Epidermal melanocyte (primary cell): ENCODE results near the gene HSF5.
"Not testable (repeated sequence)": the region's sequence is repeated elsewhere in the genome, so short reads cannot be mapped to it uniquely, and the experiment has no call there.

Experiments
- DNase-seq: peaks from one replicate; pipeline ENCODE4 v3.0.0; 2011; ENCODE audit warnings: low spot score; ENCODE audit not compliant: insufficient read length

The HSF5 gene

GRCh38 chr17:58415371-58416055 is 72.7 kb downstream of the HSF5 start:
- DNase-seq = no peak

DNA sequence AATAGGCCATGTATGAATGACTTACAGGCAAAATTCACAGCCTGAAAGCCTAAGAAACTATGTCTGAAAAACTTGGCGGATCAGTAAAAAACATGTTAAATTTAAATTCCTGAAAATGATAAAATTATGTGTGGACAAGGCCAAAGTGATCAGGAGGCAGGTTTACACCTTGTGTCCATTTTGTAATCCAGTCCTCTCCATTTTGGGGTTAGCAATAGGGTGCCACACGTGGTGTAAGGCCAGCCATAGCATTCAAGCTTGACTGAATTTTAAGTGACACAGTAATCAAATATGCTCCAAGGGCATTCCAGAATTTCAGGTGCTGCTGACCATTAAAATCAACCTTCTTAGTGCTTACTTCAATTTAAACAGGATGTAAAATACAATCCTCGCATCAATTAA is 73.6 kb downstream of the HSF5 start:
- no peak for DNase-seq

GRCh38 chr17:58413684-58414083 is 74.5 kb downstream of the HSF5 start:
- no peak for DNase-seq

DNA sequence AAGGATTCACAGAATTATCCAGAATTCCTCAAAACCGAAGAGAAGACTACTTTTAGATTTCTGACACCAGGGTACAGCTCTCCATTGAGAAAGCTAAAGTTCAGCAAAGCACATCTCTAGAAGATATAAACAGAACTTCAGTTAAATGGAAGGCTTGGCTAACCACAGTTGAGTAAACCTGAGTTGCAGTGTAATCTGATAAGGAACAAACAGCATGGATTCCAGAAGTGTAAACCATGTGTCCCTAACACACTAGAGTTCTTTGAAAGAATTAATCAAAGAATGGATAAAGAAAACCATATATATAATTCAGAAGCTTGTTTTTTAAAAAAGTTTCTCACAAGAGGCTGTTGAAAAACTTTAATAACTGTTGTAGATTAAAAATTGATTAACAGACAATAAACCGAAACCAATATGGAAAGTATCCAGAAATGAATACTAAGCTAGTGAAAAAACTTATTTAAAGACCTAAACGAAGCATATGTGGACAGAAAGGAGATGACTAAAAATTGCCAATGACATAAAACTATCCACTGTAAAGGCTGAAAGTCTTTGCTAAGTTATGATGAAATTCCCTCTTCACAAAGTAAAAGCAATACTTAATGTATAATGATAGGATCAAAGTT is 75.1 kb downstream of the HSF5 start:
- no peak for DNase-seq

DNA sequence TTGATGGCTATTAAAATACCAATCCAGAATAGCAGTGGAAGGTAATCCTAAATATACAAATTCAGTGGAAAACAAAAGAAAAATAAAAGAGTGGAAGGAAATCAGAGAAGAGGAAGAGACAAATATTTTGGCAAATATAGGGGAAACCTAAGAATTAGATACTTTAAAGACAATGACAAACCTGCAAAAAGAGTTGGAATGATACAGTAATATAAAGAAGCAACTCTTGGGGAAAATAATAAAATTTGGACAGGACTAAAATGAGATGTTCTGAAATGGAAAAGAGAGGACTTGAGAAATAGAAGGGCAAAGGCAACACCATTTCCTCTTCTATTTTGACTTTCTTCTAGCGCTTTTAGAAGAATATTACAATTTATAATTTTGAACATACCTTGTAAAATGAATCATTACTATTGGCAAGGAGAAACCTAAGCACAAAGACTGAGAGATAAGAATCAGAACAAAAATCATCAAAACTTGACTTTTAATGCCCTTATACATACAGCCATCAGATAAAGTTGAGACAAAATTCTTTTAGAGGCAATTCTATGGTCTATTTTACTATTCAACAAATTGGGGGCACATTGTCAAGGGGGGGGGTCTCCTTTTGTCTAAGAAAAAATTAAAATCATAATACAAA is 76.0 kb downstream of the HSF5 start:
- DNase-seq = no peak

- no peak for DNase-seq
Observed at GRCh38 chr17:58411408-58411894, 76.8 kb downstream of the HSF5 start.

DNA sequence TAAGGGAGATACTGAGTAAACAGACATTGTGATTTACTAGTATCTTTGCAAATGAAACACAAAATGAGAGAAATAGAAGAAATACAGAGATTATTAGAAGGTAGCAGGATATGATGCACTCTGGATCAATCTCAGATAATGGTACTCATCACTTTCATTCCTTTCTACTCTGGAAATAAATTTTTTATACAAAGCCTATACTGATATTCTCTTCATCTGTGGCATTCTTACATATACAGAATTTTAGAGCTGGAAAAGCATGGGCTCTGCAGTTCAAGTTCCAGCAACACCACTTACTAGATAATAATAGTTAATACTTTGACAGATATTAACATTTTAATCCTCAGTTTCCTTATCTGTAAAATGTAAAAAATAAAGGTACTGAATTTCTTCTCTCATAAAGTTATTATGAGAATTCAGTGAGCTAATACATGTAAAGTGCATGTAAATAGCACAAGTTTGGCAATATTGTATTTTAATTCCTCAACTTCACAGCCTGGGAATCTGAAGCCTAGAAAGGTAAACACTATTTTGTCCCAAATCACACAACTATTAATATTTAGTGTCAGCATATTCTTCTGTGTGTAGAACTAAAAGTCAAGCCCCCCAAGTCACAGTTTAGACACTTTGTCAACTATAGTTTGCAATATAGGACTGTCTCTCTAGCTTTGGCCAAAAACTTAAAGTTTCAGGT is 77.3 kb downstream of the HSF5 start:
- no peak for DNase-seq

- no peak for DNase-seq
Observed at GRCh38 chr17:58409432-58409831, 78.8 kb downstream of the HSF5 start.

DNA sequence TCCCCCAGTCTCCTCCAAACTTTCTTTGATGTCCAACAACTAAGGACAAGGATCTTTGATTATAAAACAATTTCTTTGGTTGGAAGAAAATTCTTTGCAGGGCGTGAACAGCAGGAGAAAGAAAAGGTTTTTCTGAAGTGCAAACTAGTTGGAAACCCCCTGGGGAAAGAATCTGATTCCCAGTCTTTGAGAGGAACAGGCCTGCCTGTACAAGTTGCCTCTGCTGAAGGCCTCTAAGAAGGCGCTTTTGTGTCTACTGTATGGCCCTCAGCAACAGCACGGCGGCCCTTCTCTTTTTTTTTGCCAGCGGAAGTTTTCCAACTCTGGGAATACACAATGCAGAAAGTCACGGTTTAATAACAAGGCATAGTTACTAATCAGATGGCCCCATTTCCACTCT is 84.9 kb downstream of the HSF5 start:
- no peak for DNase-seq

DNA sequence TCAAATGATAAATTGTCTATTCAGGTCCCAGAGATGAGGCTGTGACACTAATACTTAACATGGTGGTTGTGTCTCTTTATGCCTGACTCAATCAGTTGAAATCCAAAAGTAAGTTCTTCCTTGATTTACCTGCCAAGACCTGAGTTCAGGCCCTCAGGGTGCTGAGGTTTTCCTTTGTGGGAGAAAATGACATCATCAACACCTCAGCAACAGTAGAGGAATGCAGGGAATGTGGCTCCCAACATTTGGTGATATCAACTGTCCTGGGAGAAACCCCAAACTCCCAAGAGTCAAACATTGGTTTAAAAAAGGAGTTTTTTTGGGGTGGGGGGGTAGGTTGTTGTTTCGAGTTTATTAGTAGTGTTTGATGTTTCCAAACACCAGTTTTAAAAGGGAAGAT is 85.5 kb downstream of the HSF5 start:
- no peak for DNase-seq

GRCh38 chr17:58402047-58402446 is 86.2 kb downstream of the HSF5 start:
- no peak for DNase-seq

GRCh38 chr17:58401287-58401686 is 86.9 kb downstream of the HSF5 start:
- DNase-seq = no peak

- DNase-seq = no peak
Observed at GRCh38 chr17:58400826-58401225, 87.4 kb downstream of the HSF5 start.

GRCh38 chr17:58399974-58400373 is 88.2 kb downstream of the HSF5 start:
- DNase-seq = no peak

GRCh38 chr17:58398574-58399266 is 89.5 kb downstream of the HSF5 start:
- no peak for DNase-seq

DNA sequence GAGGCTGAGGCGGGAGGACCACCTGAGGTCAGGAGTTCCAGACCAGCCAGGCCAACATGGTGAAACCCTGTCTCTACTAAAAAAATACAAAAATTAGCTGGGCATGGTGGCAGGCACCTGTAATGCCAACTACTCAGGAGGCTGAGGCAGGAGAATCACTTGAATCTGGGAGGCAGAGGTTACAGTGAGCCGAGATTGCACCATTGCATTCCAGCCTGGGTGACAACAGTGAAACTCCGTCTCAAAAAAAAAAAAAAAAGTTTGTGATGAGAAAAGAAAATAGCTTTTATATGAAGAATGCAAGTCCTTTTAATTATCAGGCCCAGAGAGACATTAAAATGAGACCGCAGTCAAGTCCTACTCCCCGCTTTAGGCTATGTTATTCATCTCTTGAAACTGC is 90.8 kb downstream of the HSF5 start:
- not testable (repeated sequence) for DNase-seq

DNA sequence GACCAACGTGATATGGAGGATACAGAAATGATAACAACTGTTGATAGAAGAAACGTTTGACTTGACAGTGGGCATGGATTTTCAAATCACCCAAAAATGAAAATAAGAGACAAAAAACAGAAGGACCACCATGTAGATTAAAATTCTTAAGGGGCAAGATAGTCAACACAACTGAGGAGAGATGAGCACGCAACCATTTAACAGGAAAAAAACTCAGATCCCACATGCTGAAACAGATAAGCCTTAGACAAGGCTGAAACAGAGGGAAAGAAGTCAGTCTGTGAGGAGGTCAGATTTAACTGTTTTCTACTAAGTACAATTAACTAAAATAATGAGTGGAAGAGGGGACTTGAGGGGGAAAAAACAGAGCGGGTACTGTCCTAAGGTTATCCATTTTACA is 92.0 kb downstream of the HSF5 start:
- DNase-seq = no peak

- no peak for DNase-seq
Observed at GRCh38 chr17:58394534-58395223, 93.5 kb downstream of the HSF5 start.

GRCh38 chr17:58391302-58391984 is 96.8 kb downstream of the HSF5 start:
- no peak for DNase-seq

DNA sequence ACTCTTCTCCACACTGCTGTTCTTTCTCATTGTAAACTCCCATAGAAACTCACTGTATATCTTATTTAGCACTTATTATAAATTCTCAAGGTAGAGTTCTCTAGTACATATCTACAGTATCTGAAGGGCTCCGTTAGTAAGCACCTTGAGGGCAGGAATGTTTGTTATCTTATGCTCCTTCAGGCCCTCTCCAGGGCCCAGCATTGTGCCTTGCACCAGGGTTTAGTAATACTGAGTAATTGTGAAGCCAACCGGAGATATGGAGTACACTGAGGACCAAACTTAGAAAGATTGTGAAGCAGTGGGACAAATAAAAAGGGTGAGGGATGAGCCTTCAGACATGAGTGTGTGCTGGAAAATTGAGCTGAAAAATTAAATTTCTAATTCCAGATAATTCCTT is 97.3 kb downstream of the HSF5 start:
- DNase-seq = no peak
